MG63 (cell line): ENCODE results near the gene UBE2G2. TPM values are rescaled to one million over a fixed set of nuclear protein-coding genes. Genes with fewer than 3 reads are reported as not detected.

Experiments used
- DNase-seq: peaks from one replicate; pipeline ENCODE4 v3.0.0-alpha.2; 2020
- H3K27me3 ChIP-seq: fragments of 250-450 bp; sonication (Bioruptor Pico); 2 replicates; pipeline ENCODE4 v1.5.1; 2020; ENCODE audit warnings: mild to moderate bottlenecking, moderate library complexity
- H3K36me3 ChIP-seq: fragments of 250-450 bp; sonication (Bioruptor Pico); 2 replicates; pipeline ENCODE4 v1.5.1; 2020; ENCODE audit warnings: mild to moderate bottlenecking, moderate library complexity
- H3K4me3 ChIP-seq: fragments of 250-450 bp; sonication (Bioruptor Pico); 2 replicates; pipeline ENCODE4 v1.5.1; 2020; ENCODE audit warnings: mild to moderate bottlenecking, moderate library complexity
- H3K9me3 ChIP-seq: fragments of 250-450 bp; sonication (Bioruptor Pico); 2 replicates; pipeline ENCODE4 v1.5.1; 2020; ENCODE audit warnings: mild to moderate bottlenecking, moderate library complexity
- total RNA-seq: library from RNA; depleted of rRNA; stranded (reverse); fragments of >200 nt; shearing (Covaris generic); gene quantifications from 2 replicates; pipeline ENCODE4 v1.2.3, GENCODE V29; 2014; ENCODE audit warnings: low replicate concordance

UBE2G2 gene
- total RNA-seq, 1 experiment from 2014 or later = 76.0 TPM

GRCh38 chr21:44734841-44735240 lies 66.8 kb downstream of the UBE2G2 start:
- H3K9me3 ChIP-seq = no peaks in the 10 kb centered on the region
- H3K4me3 ChIP-seq = no peak overlapping the region
- DNase-seq = no peak
- no peaks in the 10 kb centered on the region for H3K36me3 ChIP-seq
- H3K27me3 ChIP-seq = no peaks in the 10 kb centered on the region

GRCh38 chr21:44734026-44734745 lies 67.4 kb downstream of the UBE2G2 start:
- Histone ChIP-seq H3K27me3 (no peaks in the 10 kb centered on the region), H3K4me3 (no peak overlapping the region), H3K36me3 (no peaks in the 10 kb centered on the region), H3K9me3 (no peaks in the 10 kb centered on the region)
- DNase-seq = peak; percentile 76

GRCh38 chr21:44732956-44733355 lies 68.7 kb downstream of the UBE2G2 start:
- Histone ChIP-seq H3K36me3 (no peaks in the 10 kb centered on the region), H3K27me3 (no peaks in the 10 kb centered on the region), H3K4me3 (no peak overlapping the region), H3K9me3 (no peaks in the 10 kb centered on the region)
- no peak for DNase-seq

- no peaks in the 10 kb centered on the region for H3K27me3 ChIP-seq
- no peaks in the 10 kb centered on the region for H3K9me3 ChIP-seq
- no peak for DNase-seq
- H3K36me3 ChIP-seq = no peaks in the 10 kb centered on the region
- H3K4me3 ChIP-seq = no peak overlapping the region
These were observed 69.4 kb downstream of the UBE2G2 start for GRCh38 chr21:44732263-44732662.

GRCh38 chr21:44730951-44731579 lies 70.6 kb downstream of the UBE2G2 start:
- H3K4me3 ChIP-seq = no peak overlapping the region
- no peaks in the 10 kb centered on the region; the same call in 1 of the 2 replicates for H3K27me3 ChIP-seq
- no peak for DNase-seq
- no peaks in the 10 kb centered on the region for H3K36me3 ChIP-seq
- H3K9me3 ChIP-seq = no peaks in the 10 kb centered on the region

- DNase-seq = no peak
- H3K27me3 ChIP-seq = no peaks in the 10 kb centered on the region; the same call in 1 of the 2 replicates
- no peaks in the 10 kb centered on the region for H3K36me3 ChIP-seq
- H3K4me3 ChIP-seq = no peak overlapping the region
- H3K9me3 ChIP-seq = no peaks in the 10 kb centered on the region
These were observed 71.6 kb downstream of the UBE2G2 start for GRCh38 chr21:44730028-44730395.

GRCh38 chr21:44729336-44730027 lies 72.1 kb downstream of the UBE2G2 start:
- H3K4me3 ChIP-seq = no peak overlapping the region
- H3K27me3 ChIP-seq = no peaks in the 10 kb centered on the region; the same call in 1 of the 2 replicates
- DNase-seq = no peak
- H3K36me3 ChIP-seq = no peaks in the 10 kb centered on the region
- H3K9me3 ChIP-seq = no peaks in the 10 kb centered on the region

- Histone ChIP-seq H3K27me3 (no peaks in the 10 kb centered on the region; the same call in 1 of the 2 replicates), H3K9me3 (no peaks in the 10 kb centered on the region), H3K36me3 (no peaks in the 10 kb centered on the region), H3K4me3 (no peak overlapping the region)
- DNase-seq = no peak
These were observed 72.9 kb downstream of the UBE2G2 start for GRCh38 chr21:44728716-44729115.

GRCh38 chr21:44727757-44728156 lies 73.9 kb downstream of the UBE2G2 start:
- no peak for DNase-seq
- no peaks in the 10 kb centered on the region for H3K9me3 ChIP-seq
- no peaks in the 10 kb centered on the region for H3K36me3 ChIP-seq
- H3K4me3 ChIP-seq = no peak overlapping the region
- peaks cover 4% of the 10 kb centered on the region; the same call in 1 of the 2 replicates for H3K27me3 ChIP-seq

GRCh38 chr21:44727321-44727720 lies 74.3 kb downstream of the UBE2G2 start:
- Histone ChIP-seq H3K36me3 (no peaks in the 10 kb centered on the region), H3K9me3 (no peaks in the 10 kb centered on the region), H3K4me3 (no peak overlapping the region), H3K27me3 (peaks cover 4% of the 10 kb centered on the region; the same call in 1 of the 2 replicates)
- DNase-seq = no peak

- H3K4me3 ChIP-seq = no peak overlapping the region
- no peaks in the 10 kb centered on the region for H3K9me3 ChIP-seq
- peaks cover 4% of the 10 kb centered on the region; the same call in 1 of the 2 replicates for H3K27me3 ChIP-seq
- H3K36me3 ChIP-seq = no peaks in the 10 kb centered on the region
- DNase-seq = no peak
These were observed 74.8 kb downstream of the UBE2G2 start for GRCh38 chr21:44726826-44727225.

- no peak for DNase-seq
- no peak overlapping the region for H3K4me3 ChIP-seq
- peaks cover 4% of the 10 kb centered on the region; the same call in 1 of the 2 replicates for H3K27me3 ChIP-seq
These were observed 76.7 kb downstream of the UBE2G2 start for GRCh38 chr21:44724926-44725325.

GRCh38 chr21:44724196-44724595 lies 77.4 kb downstream of the UBE2G2 start:
- H3K9me3 ChIP-seq = no peaks in the 10 kb centered on the region
- no peak overlapping the region for H3K4me3 ChIP-seq
- no peak for DNase-seq
- no peaks in the 10 kb centered on the region for H3K36me3 ChIP-seq
- peaks cover 4% of the 10 kb centered on the region; the same call in 1 of the 2 replicates for H3K27me3 ChIP-seq

More at GRCh38 chr21:44724926-44725325, 76.7 kb downstream of the UBE2G2 start:
- no peaks in the 10 kb centered on the region for H3K36me3 ChIP-seq
- no peaks in the 10 kb centered on the region for H3K9me3 ChIP-seq

- DNase-seq = no peak
- H3K27me3 ChIP-seq = peaks cover 4% of the 10 kb centered on the region; the same call in 1 of the 2 replicates
- no peak overlapping the region for H3K4me3 ChIP-seq
These were observed 78.2 kb downstream of the UBE2G2 start for GRCh38 chr21:44723177-44724131.

GRCh38 chr21:44722731-44723130 lies 78.9 kb downstream of the UBE2G2 start:
- Histone ChIP-seq H3K36me3 (no peaks in the 10 kb centered on the region), H3K27me3 (peaks cover 6% of the 10 kb centered on the region; the same call in 1 of the 2 replicates)
- DNase-seq = no peak

More at GRCh38 chr21:44723177-44724131, 78.2 kb downstream of the UBE2G2 start:
- Histone ChIP-seq H3K36me3 (no peaks in the 10 kb centered on the region), H3K9me3 (no peaks in the 10 kb centered on the region)

GRCh38 chr21:44720170-44720569 lies 81.5 kb downstream of the UBE2G2 start:
- Histone ChIP-seq H3K27me3 (peaks cover 23% of the 10 kb centered on the region), H3K36me3 (no peaks in the 10 kb centered on the region), H3K4me3 (no peak overlapping the region), H3K9me3 (peaks cover 2% of the 10 kb centered on the region; the same call in 1 of the 2 replicates)
- DNase-seq = no peak

More at GRCh38 chr21:44722731-44723130, 78.9 kb downstream of the UBE2G2 start:
- H3K9me3 ChIP-seq = no peaks in the 10 kb centered on the region
- no peak overlapping the region for H3K4me3 ChIP-seq
